HG03103 (cell line): Measurements from ENCODE around the gene TTC9B.

Experiments used
- ATAC-seq: cut with Tn5 transposase; IDR thresholded peaks from one replicate; pipeline ENCODE4 v1.9.1; 2021; ENCODE audit warnings: low read depth; ENCODE audit not compliant: unreplicated experiment

Gene TTC9B

GRCh38 chr19:40249201-40249600 lies 31.0 kb upstream of the TTC9B start:
- no peak for ATAC-seq

GRCh38 chr19:40247735-40248262 lies 29.6 kb upstream of the TTC9B start:
- ATAC-seq = no peak

GRCh38 chr19:40247178-40247577 lies 29.0 kb upstream of the TTC9B start:
- ATAC-seq = no peak

GRCh38 chr19:40246292-40247073 lies 28.3 kb upstream of the TTC9B start:
- ATAC-seq = no peak

GRCh38 chr19:40245506-40246128 lies 27.4 kb upstream of the TTC9B start:
- no peak for ATAC-seq

GRCh38 chr19:40244579-40245317 lies 26.6 kb upstream of the TTC9B start:
- no peak for ATAC-seq

GRCh38 chr19:40243181-40243580 lies 25.0 kb upstream of the TTC9B start:
- no peak for ATAC-seq

GRCh38 chr19:40242480-40242879 lies 24.3 kb upstream of the TTC9B start:
- no peak for ATAC-seq

- ATAC-seq = no peak
These were observed 23.7 kb upstream of the TTC9B start for GRCh38 chr19:40241809-40242384.

- ATAC-seq = no peak
These were observed 23.1 kb upstream of the TTC9B start for GRCh38 chr19:40241125-40241808.

- no peak for ATAC-seq
These were observed 22.1 kb upstream of the TTC9B start for GRCh38 chr19:40240332-40240731.

- ATAC-seq = no peak
These were observed 21.4 kb upstream of the TTC9B start for GRCh38 chr19:40239415-40240226.

GRCh38 chr19:40238775-40239174 lies 20.6 kb upstream of the TTC9B start:
- no peak for ATAC-seq

- ATAC-seq = no peak
These were observed 19.6 kb upstream of the TTC9B start for GRCh38 chr19:40237791-40238190.

- no peak for ATAC-seq
These were observed 18.2 kb upstream of the TTC9B start for GRCh38 chr19:40236366-40236765.

GRCh38 chr19:40236026-40236355 lies 17.8 kb upstream of the TTC9B start:
- no peak for ATAC-seq

GRCh38 chr19:40235238-40236025 lies 17.2 kb upstream of the TTC9B start:
- ATAC-seq = no peak

GRCh38 chr19:40234429-40235237 lies 16.4 kb upstream of the TTC9B start:
- no peak for ATAC-seq
